ENCODE measurements around the gene MAP3K5. TPM values are rescaled to one million over a fixed set of nuclear protein-coding genes. Genes with fewer than 3 reads are reported as not detected.

MAP3K5 gene
- total and polyA plus RNA-seq, 7 donors: 7.4 to 17.8 (median 9.4) TPM

- H3K36me3 ChIP-seq: no peaks in the 10 kb centered on the region
- no peak overlapping the region for H3K27ac ChIP-seq
- peaks cover 0 to 19% (median 16%) of the 10 kb centered on the region in 4 donors for H3K4me1 ChIP-seq
- peak overlapping the region in 2 of 4 donors; percentile 52 to 80 for H3K4me3 ChIP-seq
- peaks cover 4 to 65% (median 30%) of the 10 kb centered on the region in 3 donors for H3K27me3 ChIP-seq
- H3K9me3 ChIP-seq: no peaks in the 10 kb centered on the region
- TF ChIP-seq POLR2A (IDR thresholded peaks at IDR 0.05) (no peak), POLR2AphosphoS5 (IDR thresholded peaks at IDR 0.05) (no peak), EP300 (IDR thresholded peaks at IDR 0.05) (no peak), CTCF (IDR thresholded peaks at IDR 0.05) (no peak)
- WGBS, 2 donors: 21 to 62% methylated on average over 8 of the region's 8 CpGs
- intact Hi-C loops (cut with DNase I): no loop called here
- no peak for DNase-seq
Observed at GRCh38 chr6:136551103-136551502, 241.2 kb downstream of the MAP3K5 start.

GRCh38 chr6:136550330-136551071 lies 241.8 kb downstream of the MAP3K5 start, which contains the start of gene MAP7:
MAP7 (minus strand) TSS chr6:136550422; CDS start chr6:136550408, 14 bp downstream.
- WGBS, 2 donors: 1 to 2% methylated on average over 79 of the region's 79 CpGs
- peaks cover 4 to 65% (median 30%) of the 10 kb centered on the region in 3 donors for H3K27me3 ChIP-seq
- peak within 1 kb of the TSS in 2 of 4 donors; percentile 42 to 49 for H3K27ac ChIP-seq

GRCh38 chr6:136550045-136550329 lies 242.3 kb downstream of the MAP3K5 start:
- no peak for DNase-seq
- Histone ChIP-seq H3K27ac (peak overlapping the region in 2 of 4 donors; percentile 42 to 49), H3K27me3 (peaks cover 4 to 65% (median 30%) of the 10 kb centered on the region in 3 donors), H3K4me1 (peaks cover 0 to 19% (median 16%) of the 10 kb centered on the region in 4 donors), H3K4me3 (peak overlapping the region; percentile 44 to 81 (median 66)), H3K9me3 (no peaks in the 10 kb centered on the region), H3K36me3 (no peaks in the 10 kb centered on the region)
- 0% methylated on average over 46 of the region's 46 CpGs for WGBS, 2 donors
- TF ChIP-seq CTCF (IDR thresholded peaks at IDR 0.05) (no peak), POLR2A (IDR thresholded peaks at IDR 0.05) (no peak), POLR2AphosphoS5 (IDR thresholded peaks at IDR 0.05) (no peak), EP300 (IDR thresholded peaks at IDR 0.05) (no peak)
- intact Hi-C loops (cut with DNase I): no loop called here

More at GRCh38 chr6:136550330-136551071, 241.8 kb downstream of the MAP3K5 start, which contains the start of gene MAP7:
- H3K4me3 ChIP-seq: peak within 1 kb of the TSS; percentile 44 to 81 (median 66)
- TF ChIP-seq CTCF (IDR thresholded peaks at IDR 0.05) (peak in 2 of 4 experiments; percentile 44 to 75), POLR2A (IDR thresholded peaks at IDR 0.05) (no peak)
- peak; percentile 70 for DNase-seq
- peaks cover 0 to 19% (median 16%) of the 10 kb centered on the region in 4 donors for H3K4me1 ChIP-seq
- H3K9me3 ChIP-seq: no peaks in the 10 kb centered on the region
- intact Hi-C loops (cut with DNase I): no loop called here
- no peaks in the 10 kb centered on the region for H3K36me3 ChIP-seq

- no peaks in the 10 kb centered on the region for H3K9me3 ChIP-seq
- 1 to 3% methylated on average over 42 of the region's 42 CpGs for WGBS, 2 donors
- peaks cover 4 to 61% (median 30%) of the 10 kb centered on the region in 3 donors for H3K27me3 ChIP-seq
- no peaks in the 10 kb centered on the region for H3K36me3 ChIP-seq
- TF ChIP-seq POLR2A (IDR thresholded peaks at IDR 0.05) (no peak), EP300 (IDR thresholded peaks at IDR 0.05) (no peak)
- H3K27ac ChIP-seq: peak overlapping the region in 2 of 4 donors; percentile 16 to 49
- no peak for DNase-seq
- intact Hi-C loops (cut with DNase I): no loop called here
- peak overlapping the region; percentile 19 to 81 (median 66) for H3K4me3 ChIP-seq
- peaks cover 0 to 19% (median 16%) of the 10 kb centered on the region in 4 donors for H3K4me1 ChIP-seq
Observed at GRCh38 chr6:136549300-136550044, 242.8 kb downstream of the MAP3K5 start.

All from sigmoid colon (tissue), 7 donors.